Measurements from ENCODE around the gene EGFL7. TPM values are rescaled to one million over a fixed set of nuclear protein-coding genes. Genes with fewer than 3 reads are reported as not detected.
A peak's percentile ranks its signal among the peaks of the same experiment; 100 is the strongest.

The EGFL7 gene
- total and polyA plus RNA-seq, 2 of the 8 experiments (the other 6 are each of a cell fraction or from before 2014, with no cell fraction given) = 37.8 to 53.4 TPM

- Histone ChIP-seq H3K4ac (replicated peaks; ENCODE audit: insufficient read length, low read depth, low read length) (peak overlapping the region; percentile 94), H3K14ac (ENCODE audit: insufficient read length) (no peak overlapping the region), H3K79me1 (ENCODE audit: low read depth, low read length) (no peaks in the 10 kb centered on the region), H4K5ac (ENCODE audit: insufficient read length, low read depth, low read length) (no peak overlapping the region), H2AFZ (ENCODE audit: low read length) (no peak overlapping the region), H3K9ac (replicated peaks in 1 of 4; ENCODE audit: extremely low read depth in 1 of 4, low read depth in 3 of 4, low read length in 3 of 4) (no peak overlapping the region), H3K36me3 (ENCODE audit: control insufficient read depth in 2 of 4, insufficient read depth in 4 of 4, low read length in 3 of 4) (no peaks in the 10 kb centered on the region), H3K4me1 (replicated peaks in 1 of 4; ENCODE audit: control insufficient read depth in 3 of 4, insufficient read depth in 4 of 4, low read length in 3 of 4) (peaks cover 0 to 9% (median 0%) of the 10 kb centered on the region in 4 experiments; a peak in 3 of 7 replicates), H2BK15ac (ENCODE audit: low read length) (no peak overlapping the region), H4K8ac (ENCODE audit: extremely low read depth, insufficient read depth, low read length) (peak overlapping the region; percentile 45; the same call in 1 of the 2 replicates), H3K18ac (ENCODE audit: extremely low read depth, low read length) (no peak overlapping the region; the same call in 1 of the 2 replicates), H2BK120ac (replicated peaks; ENCODE audit: low read depth, low read length) (no peak overlapping the region), H3K9me3 (ENCODE audit: insufficient read depth in 2 of 2, low read depth in 1 of 2, low read length in 1 of 2) (no peaks in the 10 kb centered on the region), H3K27me3 (replicated peaks in 1 of 4; ENCODE audit: control insufficient read depth in 3 of 4, extremely low read depth in 1 of 4, insufficient read depth in 3 of 4, low read length in 3 of 4) (no peaks in the 10 kb centered on the region), H2AK5ac (ENCODE audit: low read depth, low read length) (no peak overlapping the region), H3K4me3 (ENCODE audit: extremely low read depth in 1 of 4, insufficient read depth in 2 of 4, low read depth in 3 of 4, low read length in 4 of 4) (no peak overlapping the region), H3K56ac (replicated peaks; ENCODE audit: insufficient read length, low read depth, low read length) (no peak overlapping the region), H3K23ac (ENCODE audit: insufficient read length) (no peak overlapping the region), H2BK20ac (ENCODE audit: low read length) (no peak overlapping the region), H3K23me2 (ENCODE audit: low read depth, low read length) (no peaks in the 10 kb centered on the region), H3K4me2 (ENCODE audit: insufficient read depth in 1 of 2, low read depth in 2 of 2, low read length in 2 of 2) (no peak overlapping the region), H3K27ac (ENCODE audit: low read depth, low read length) (no peak overlapping the region), H2BK5ac (ENCODE audit: low read depth, low read length) (no peak overlapping the region; the same call in none of the 2 replicates), H2BK12ac (ENCODE audit: low read depth, low read length) (peak overlapping the region; percentile 60; the same call in 1 of the 2 replicates), H4K20me1 (replicated peaks in 1 of 2; ENCODE audit: control insufficient read depth in 1 of 2, insufficient read depth in 2 of 2, low read length in 2 of 2) (peaks cover 0 to 9% of the 10 kb centered on the region in 2 experiments), H3K79me2 (ENCODE audit: control insufficient read depth in 1 of 2, insufficient read depth in 2 of 2, low read length in 2 of 2) (no peaks in the 10 kb centered on the region), H4K91ac (replicated peaks; ENCODE audit: insufficient read length, low read length) (no peak overlapping the region)
- POLR2A ChIA-PET (ENCODE audit: partially characterized antibody) = interaction anchor here (0.7 to 1.2 kb wide), 3 partner anchors 10 to 270 kb away, joined by 3 to 4 read pairs (median 3); no protein-coding TSS in a partner anchor
- CTCF ChIA-PET (ENCODE audit: partially characterized antibody) = interaction anchor here (0.7 to 9.6 kb wide), 39 partner anchors 11 to 241 kb away, joined by 3 to 253 read pairs (median 4); partner anchors contain the start of gene INPP5E
- peak; percentile 36 to 88 for DNase-seq (ENCODE audit: low read depth in 1 of 2, low spot score in 2 of 2)
- FAIRE-seq = no peak
- 62% methylated on average over 18 of the region's 19 CpGs; no CpG with 5 or more reads in 1 of the 2 experiments for WGBS, 2 experiments (ENCODE audit: extremely low coverage in 1 of 2, insufficient coverage in 1 of 2, insufficient read length in 1 of 2, insufficient replicate concordance in 2 of 2, low coverage in 1 of 2, low lambda C conversion rate in 2 of 2, missing lambda C conversion rate in 1 of 2)
- TF ChIP-seq SP2 (IDR thresholded peaks at IDR 0.05; ENCODE audit: low read length) (no peak), CTCF (IDR thresholded peaks at IDR 0.05; ENCODE audit: control extremely low read depth in 1 of 3, insufficient read depth in 1 of 3, low read depth in 1 of 3, low read length in 3 of 3) (peak in 2 of 3 experiments; percentile 84 to 93; a peak in 3 of 4 replicates), CBX8 (IDR thresholded peaks at IDR 0.05; ENCODE audit: borderline replicate concordance, low read depth, low read length) (no peak), POLR2A (IDR thresholded peaks at IDR 0.05; ENCODE audit: control extremely low read depth in 1 of 2, low read depth in 2 of 2, low read length in 2 of 2) (no peak), TAF1 (IDR thresholded peaks at IDR 0.05; ENCODE audit: low read depth, low read length) (no peak), CEBPB (IDR thresholded peaks at IDR 0.05; ENCODE audit: low read depth, low read length) (no peak), RXRA (IDR thresholded peaks at IDR 0.05; ENCODE audit: insufficient read depth, low read depth, low read length) (no peak), CHD2 (IDR thresholded peaks at IDR 0.05; ENCODE audit: low read length) (no peak), RFX5 (IDR thresholded peaks at IDR 0.05; ENCODE audit: borderline replicate concordance, low read depth, low read length) (no peak), POLR2AphosphoS5 (IDR thresholded peaks at IDR 0.05; ENCODE audit: low read depth, low read length) (no peak)
Observed at GRCh38 chr9:136629879-136630661, 32.6 kb upstream of the EGFL7 start.
